ENCODE data around the gene H3-3A. TPM values are rescaled to one million over a fixed set of nuclear protein-coding genes. Genes with fewer than 3 reads are reported as not detected.

The H3-3A gene
- total RNA-seq, 1 experiment from 2014 or later, result 635 TPM

- Mint-ChIP-seq H3K27ac (ENCODE audit: low read depth, unreplicated experiment) (no peak overlapping the region), H3K27me3 (ENCODE audit: insufficient read depth, unreplicated experiment) (peaks cover 19% of the 10 kb centered on the region), H3K4me3 (ENCODE audit: unreplicated experiment) (no peak overlapping the region), H3K4me1 (ENCODE audit: insufficient read depth, unreplicated experiment) (peaks cover 10% of the 10 kb centered on the region), H3K9me3 (ENCODE audit: unreplicated experiment) (no peaks in the 10 kb centered on the region), H3K36me3 (ENCODE audit: insufficient read depth, unreplicated experiment) (no peaks in the 10 kb centered on the region)
- BruUV-seq (replicated peaks), result no TSS peak
- no peak for DNase-seq (ENCODE audit: unreplicated experiment)
- intact Hi-C loops (cut with micrococcal nuclease), result no loop called here
- ChIA-PET POLR2A (interaction anchor here (0.8 to 1.1 kb wide), 3 partner anchors 10 to 19 kb away, joined by 3 to 8 read pairs (median 5); no protein-coding TSS in a partner anchor), CTCF (interaction anchor here (0.8 to 1.2 kb wide), 3 partner anchors 10 to 79 kb away, joined by 3 to 4 read pairs (median 3); no protein-coding TSS in a partner anchor)
- no peak for TF ChIP-seq CTCF (IDR thresholded peaks at IDR 0.05; ENCODE audit: unreplicated experiment)
These were observed 17.9 kb upstream of the H3-3A start for GRCh38 chr1:226044514-226045101.

GRCh38 chr1:226046240-226046639 lies 16.3 kb upstream of the H3-3A start:
- TF ChIP-seq CTCF (IDR thresholded peaks at IDR 0.05; ENCODE audit: unreplicated experiment), result no peak
- Mint-ChIP-seq H3K36me3 (ENCODE audit: insufficient read depth, unreplicated experiment) (no peaks in the 10 kb centered on the region), H3K9me3 (ENCODE audit: unreplicated experiment) (no peaks in the 10 kb centered on the region), H3K27me3 (ENCODE audit: insufficient read depth, unreplicated experiment) (peaks cover 9% of the 10 kb centered on the region), H3K27ac (ENCODE audit: low read depth, unreplicated experiment) (peak overlapping the region; percentile 20), H3K4me3 (ENCODE audit: unreplicated experiment) (no peak overlapping the region), H3K4me1 (ENCODE audit: insufficient read depth, unreplicated experiment) (peaks cover 10% of the 10 kb centered on the region)
- DNase-seq (ENCODE audit: unreplicated experiment), result peak; percentile 64
- ChIA-PET CTCF (no interaction called here), POLR2A (no interaction called here)
- BruUV-seq (replicated peaks), result no TSS peak
- intact Hi-C loops (cut with micrococcal nuclease), result no loop called here

GRCh38 chr1:226047495-226047894 lies 15.0 kb upstream of the H3-3A start:
- TF ChIP-seq CTCF (IDR thresholded peaks at IDR 0.05; ENCODE audit: unreplicated experiment), result no peak
- no peaks in the 10 kb centered on the region for H3K27me3 Mint-ChIP-seq (ENCODE audit: insufficient read depth, unreplicated experiment)
- no peak for DNase-seq (ENCODE audit: unreplicated experiment)
- peaks cover 10% of the 10 kb centered on the region for H3K4me1 Mint-ChIP-seq (ENCODE audit: insufficient read depth, unreplicated experiment)
- BruUV-seq (replicated peaks), result no TSS peak
- ChIA-PET CTCF (interaction anchor here (0.9 to 1.1 kb wide), 2 partner anchors 13 to 60 kb away, joined by 3 read pairs; no protein-coding TSS in a partner anchor), POLR2A (interaction anchor here (1.3 to 7.6 kb wide), 3 partner anchors 10 to 48 kb away, joined by 4 to 94 read pairs (median 8); partner anchors contain the start of genes H3-3A and SDE2)
- H3K4me3 Mint-ChIP-seq (ENCODE audit: unreplicated experiment), result no peak overlapping the region
- H3K36me3 Mint-ChIP-seq (ENCODE audit: insufficient read depth, unreplicated experiment), result no peaks in the 10 kb centered on the region
- no peak overlapping the region for H3K27ac Mint-ChIP-seq (ENCODE audit: low read depth, unreplicated experiment)
- intact Hi-C loops (cut with micrococcal nuclease), result no loop called here
- H3K9me3 Mint-ChIP-seq (ENCODE audit: unreplicated experiment), result no peaks in the 10 kb centered on the region

- no peak for DNase-seq (ENCODE audit: unreplicated experiment)
- Mint-ChIP-seq H3K4me1 (ENCODE audit: insufficient read depth, unreplicated experiment) (peaks cover 10% of the 10 kb centered on the region), H3K9me3 (ENCODE audit: unreplicated experiment) (no peaks in the 10 kb centered on the region), H3K27ac (ENCODE audit: low read depth, unreplicated experiment) (no peak overlapping the region), H3K36me3 (ENCODE audit: insufficient read depth, unreplicated experiment) (no peaks in the 10 kb centered on the region), H3K4me3 (ENCODE audit: unreplicated experiment) (no peak overlapping the region), H3K27me3 (ENCODE audit: insufficient read depth, unreplicated experiment) (no peaks in the 10 kb centered on the region)
- ChIA-PET CTCF (no interaction called here), POLR2A (interaction anchor here (0.7 to 7.6 kb wide), 3 partner anchors 13 to 49 kb away, joined by 3 to 94 read pairs (median 8); partner anchors contain the start of genes H3-3A and SDE2)
- BruUV-seq (replicated peaks), result no TSS peak
- TF ChIP-seq CTCF (IDR thresholded peaks at IDR 0.05; ENCODE audit: unreplicated experiment), result no peak
- intact Hi-C loops (cut with micrococcal nuclease), result no loop called here
These were observed 13.6 kb upstream of the H3-3A start for GRCh38 chr1:226048886-226049285.
